ENCODE measurements around the gene IDUA. TPM values are rescaled to one million over a fixed set of nuclear protein-coding genes. Genes with fewer than 3 reads are reported as not detected.

The IDUA gene
- total and polyA plus RNA-seq, 12 donors: 1.6 to 109 (median 31.2) TPM

DNA sequence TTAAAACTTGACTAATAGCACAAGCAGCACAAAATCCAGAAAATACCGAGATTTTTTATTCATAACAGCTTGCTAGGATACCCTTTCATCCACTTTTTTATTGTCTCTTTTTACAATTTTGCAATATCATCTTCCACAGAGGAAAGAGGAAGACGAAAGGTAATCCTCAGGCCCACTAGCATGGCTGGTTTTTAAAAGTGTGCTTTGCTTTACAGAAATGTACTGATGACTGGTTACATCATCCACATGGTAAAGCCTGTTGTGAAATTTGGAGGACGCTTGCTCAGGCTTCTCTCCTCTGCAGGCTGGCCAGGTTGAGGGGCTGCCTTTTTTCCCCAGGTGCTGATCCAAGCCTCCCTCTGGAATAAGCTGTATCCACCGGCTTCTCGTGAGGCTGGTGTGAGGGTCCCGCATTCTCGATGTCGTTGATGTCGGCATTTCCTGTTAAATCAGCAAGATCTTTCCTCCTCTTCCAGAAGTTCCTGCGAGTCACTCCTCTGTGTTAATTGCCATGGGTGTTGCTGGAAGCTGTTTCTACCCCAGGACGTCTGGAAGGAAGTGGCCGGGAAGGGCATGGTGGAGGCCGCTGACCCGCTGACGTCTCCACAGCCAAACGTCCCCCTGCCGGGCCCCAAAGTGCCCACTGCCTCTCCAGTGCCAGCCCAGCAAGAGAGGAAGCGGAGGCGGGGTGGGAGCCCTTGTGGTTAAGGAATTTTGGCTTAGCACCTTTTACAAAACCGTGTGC lies 7.7 kb upstream of the IDUA start:
- H3K4me1 ChIP-seq (replicated peaks in 1 of 2): no peaks in the 10 kb centered on the region
- H3K36me3 ChIP-seq (replicated peaks in 1 of 2): no peaks in the 10 kb centered on the region
- H3K4me3 ChIP-seq: no peak overlapping the region
- WGBS, 4 donors: 58 to 65% (median 60%) methylated on average over 19 to 20 of the region's 20 CpGs
- intact Hi-C loops (cut with DNase I): no loop called here
- no peak for TF ChIP-seq POLR2A (IDR thresholded peaks at IDR 0.05)
- TF ChIP-seq CTCF (IDR thresholded peaks at IDR 0.05): no peak
- peak overlapping the region in 1 of 5 donors; percentile 45 for H3K27ac ChIP-seq
- no peaks in the 10 kb centered on the region for H3K27me3 ChIP-seq
- no peaks in the 10 kb centered on the region for H3K9me3 ChIP-seq (replicated peaks in 1 of 3)
- DNase-seq: no peak

DNA sequence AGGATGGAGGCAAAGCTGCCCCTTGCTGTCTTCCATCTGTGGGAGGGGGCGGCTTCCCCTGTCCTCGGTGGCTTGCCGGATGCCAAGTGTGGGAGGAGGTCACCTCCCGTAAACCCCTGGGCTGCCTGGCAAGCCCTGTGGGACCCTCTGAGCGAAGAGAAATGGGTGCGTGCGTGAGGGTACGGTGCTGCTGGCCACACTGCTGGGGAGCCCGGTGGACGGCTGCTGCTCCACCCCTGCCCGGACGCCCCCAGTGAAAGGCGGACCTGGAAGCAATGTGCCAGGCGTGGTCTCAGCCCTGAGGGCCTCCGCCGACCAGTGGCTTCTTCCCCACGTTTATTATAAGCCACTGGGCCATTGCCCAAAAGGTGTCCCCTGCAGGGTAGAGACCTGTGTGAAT lies 4.6 kb upstream of the IDUA start:
- no peak for DNase-seq
- TF ChIP-seq POLR2A (IDR thresholded peaks at IDR 0.05) (no peak), CTCF (IDR thresholded peaks at IDR 0.05) (no peak)
- H3K27me3 ChIP-seq: no peaks in the 10 kb centered on the region
- H3K4me1 ChIP-seq (replicated peaks in 1 of 2): peaks cover 8 to 20% of the 10 kb centered on the region in 2 donors
- 91 to 96% (median 94%) methylated on average over 14 to 17 of the region's 17 CpGs for WGBS, 4 donors
- intact Hi-C loops (cut with DNase I): no loop called here
- no peak overlapping the region for H3K27ac ChIP-seq
- H3K9me3 ChIP-seq (replicated peaks in 1 of 3): no peaks in the 10 kb centered on the region
- no peaks in the 10 kb centered on the region for H3K36me3 ChIP-seq (replicated peaks in 1 of 2)
- H3K4me3 ChIP-seq: no peak overlapping the region

DNA sequence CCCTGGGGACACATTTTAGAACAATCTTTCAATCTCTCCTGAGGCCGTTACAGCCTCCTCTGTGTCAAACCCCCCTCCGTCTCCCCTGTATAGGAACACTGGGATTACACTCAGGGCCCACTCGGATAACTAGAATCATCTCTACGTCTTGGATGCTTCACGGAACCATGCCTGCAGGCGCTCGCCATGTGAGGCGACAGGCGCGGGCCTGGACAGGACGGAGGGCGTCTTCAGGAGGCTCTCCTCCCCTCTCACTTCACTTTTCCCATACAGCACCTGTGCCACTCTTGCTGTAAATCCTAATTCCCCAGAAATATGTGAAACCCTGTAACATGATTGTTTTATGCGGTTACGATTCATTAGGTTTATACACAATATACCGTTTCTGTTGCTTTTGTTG lies 4.0 kb upstream of the IDUA start:
- Histone ChIP-seq H3K27ac (no peak overlapping the region), H3K36me3 (replicated peaks in 1 of 2) (no peaks in the 10 kb centered on the region), H3K27me3 (no peaks in the 10 kb centered on the region), H3K9me3 (replicated peaks in 1 of 3) (no peaks in the 10 kb centered on the region), H3K4me1 (replicated peaks in 1 of 2) (peaks cover 11 to 25% of the 10 kb centered on the region in 2 donors), H3K4me3 (no peak overlapping the region)
- no peak for DNase-seq
- intact Hi-C loops (cut with DNase I): no loop called here
- 94 to 97% (median 94%) methylated on average over 15 of the region's 15 CpGs for WGBS, 4 donors
- TF ChIP-seq POLR2A (IDR thresholded peaks at IDR 0.05) (no peak), CTCF (IDR thresholded peaks at IDR 0.05) (no peak)

- no peak for DNase-seq
- Histone ChIP-seq H3K27ac (no peak overlapping the region), H3K4me1 (replicated peaks in 1 of 2) (peaks cover 11 to 29% of the 10 kb centered on the region in 2 donors), H3K4me3 (peak overlapping the region in 1 of 4 donors; percentile 6), H3K27me3 (no peaks in the 10 kb centered on the region), H3K36me3 (replicated peaks in 1 of 2) (no peaks in the 10 kb centered on the region), H3K9me3 (replicated peaks in 1 of 3) (no peaks in the 10 kb centered on the region)
- TF ChIP-seq CTCF (IDR thresholded peaks at IDR 0.05): no peak
- no peak for TF ChIP-seq POLR2A (IDR thresholded peaks at IDR 0.05)
- intact Hi-C loops (cut with DNase I): no loop called here
- 80 to 85% (median 82%) methylated on average over 15 of the region's 15 CpGs for WGBS, 4 donors
Measured at GRCh38 chr4:984336-985054, 2.3 kb upstream of the IDUA start.
